Liver (tissue), 9 donors: ENCODE data around the gene WDR59. TPM values are rescaled to one million over a fixed set of nuclear protein-coding genes. Genes with fewer than 3 reads are reported as not detected.

Source experiments
- DNase-seq: peaks from one replicate; pipeline ENCODE4 v3.0.0-alpha.2; 2017; ENCODE audit warnings: low spot score
- H3K27ac ChIP-seq, 2 donors: one replicate each; pipeline ENCODE4 v1.7.0; 2013; ENCODE audit warnings: inconsistent platforms in 2 of 2, low read length in 2 of 2, control low read depth in 1 of 2, low read depth in 1 of 2, mild to moderate bottlenecking in 1 of 2
- H3K27me3 ChIP-seq, 4 donors: one replicate each; pipeline versions ENCODE4 v1.6.1 to v1.7.0; 2013; ENCODE audit warnings: low read length in 3 of 4, inconsistent platforms in 1 of 4, mild to moderate bottlenecking in 1 of 4, moderate library complexity in 1 of 4; ENCODE audit not compliant: control insufficient read depth in 4 of 4, insufficient read depth in 4 of 4
- H3K36me3 ChIP-seq, 4 donors: one replicate each; pipeline versions ENCODE4 v1.6.1 to v1.7.0; 2013; ENCODE audit warnings: low read length in 3 of 4, mild to moderate bottlenecking in 3 of 4, low read depth in 1 of 4, moderate library complexity in 1 of 4; ENCODE audit not compliant: control insufficient read depth in 4 of 4, insufficient read depth in 3 of 4
- H3K4me1 ChIP-seq, 4 donors: one replicate each; pipeline versions ENCODE4 v1.6.1 to v1.7.0; 2013; ENCODE audit warnings: low read length in 3 of 4, mild to moderate bottlenecking in 3 of 4, moderate library complexity in 1 of 4; ENCODE audit not compliant: control insufficient read depth in 4 of 4, insufficient read depth in 4 of 4
- H3K4me3 ChIP-seq, 3 donors: one replicate each; pipeline versions ENCODE4 v1.6.1 to v1.7.0; 2013; ENCODE audit warnings: low read length in 3 of 3, control low read depth in 1 of 3, low read depth in 1 of 3, mild to moderate bottlenecking in 1 of 3
- H3K9ac ChIP-seq, 2 donors: one replicate each; pipeline ENCODE4 v1.7.0; 2013; ENCODE audit warnings: low read length in 2 of 2, mild to moderate bottlenecking in 2 of 2, moderate library complexity in 2 of 2, control low read depth in 1 of 2, low read depth in 1 of 2
- H3K9me3 ChIP-seq, 4 donors: one replicate each; pipeline versions ENCODE4 v1.6.1 to v1.7.0; 2013; ENCODE audit warnings: low read length in 3 of 4; ENCODE audit not compliant: control insufficient read depth in 4 of 4
- CTCF ChIP-seq: fragments of 150-350 bp; IDR thresholded peaks from 2 replicates; pipeline ENCODE4 v1.5.1; 2017; ENCODE audit warnings: improper control_type of control experiment, low read depth, low read length; ENCODE audit not compliant: missing input control
- EGR1 ChIP-seq, 2 donors: IDR thresholded peaks; 2 replicates each; pipeline ENCODE4 v1.6.1; 2016 to 2018; ENCODE audit warnings: antibody characterized with exemption in 2 of 2, low read depth in 2 of 2
- FOXA1 ChIP-seq: IDR thresholded peaks from 2 replicates; pipeline ENCODE4 v1.6.1; 2016; ENCODE audit warnings: antibody characterized with exemption
- GABPA ChIP-seq, 2 donors: IDR thresholded peaks in 1 of 2; conservative IDR thresholded peaks in 1 of 2; 2 replicates each; pipeline ENCODE4 v1.6.1; 2016; ENCODE audit warnings: antibody characterized with exemption in 2 of 2, mild to moderate bottlenecking in 1 of 2, moderate library complexity in 1 of 2
- HNF4A ChIP-seq, 2 donors: conservative IDR thresholded peaks; 2 replicates each; pipeline ENCODE4 v1.6.1; 2016; ENCODE audit warnings: antibody characterized with exemption in 2 of 2, mild to moderate bottlenecking in 2 of 2
- MAX ChIP-seq: IDR thresholded peaks from 2 replicates; pipeline ENCODE4 v1.6.1; 2016; ENCODE audit warnings: antibody characterized with exemption
- NR2F2 ChIP-seq: IDR thresholded peaks from 2 replicates; pipeline ENCODE4 v1.6.1; 2016; ENCODE audit warnings: antibody characterized with exemption
- SP1 ChIP-seq: IDR thresholded peaks from 2 replicates; pipeline ENCODE4 v1.6.1; 2018; ENCODE audit warnings: antibody characterized with exemption, mild to moderate bottlenecking
- YY1 ChIP-seq: IDR thresholded peaks from 2 replicates; pipeline ENCODE4 v1.6.1; 2016; ENCODE audit warnings: antibody characterized with exemption, mild to moderate bottlenecking
- ZBTB33 ChIP-seq: IDR thresholded peaks from 2 replicates; pipeline ENCODE4 v1.6.1; 2016; ENCODE audit warnings: antibody characterized with exemption
- WGBS: extraction: QIAGEN DNeasy Blood & Tissue Kit; methylation state at CpG from one replicate; pipeline ENCODE4 v1.1.7; 2013; 5-methylcytosine and 5-hydroxymethylcytosine counted together
- polyA plus RNA-seq, 2 donors: library from polyadenylated mRNA; stranded (reverse) in 1 of 2; unstranded in 1 of 2; fragments of 200-250 nt in 1 of 2; fragments of >200 nt in 1 of 2; fragmentation: Nextera tagmentation in 1 of 2; extraction: Ambion mirVana in 1 of 2; gene quantifications; one replicate each; pipeline versions ENCODE4 v1.2.1 to v1.2.3, GENCODE V29; 2013 to 2015
- total RNA-seq, 2 donors: library from RNA; depleted of rRNA; stranded (reverse); fragments of >200 nt; gene quantifications; one replicate each; pipeline ENCODE4 v1.2.3, GENCODE V29; 2014
- donor health status: healthy.
- donor health status: healthy.
- donor health status: healthy.
- donor health status: healthy.
- donor health status: healthy.

Gene WDR59
- total and polyA plus RNA-seq, 4 donors, result 14.1 to 30.3 (median 23.7) TPM

GRCh38 chr16:75003931-75004330, 19.0 kb upstream of the WDR59 start:
- H3K9me3 ChIP-seq, result no peaks in the 10 kb centered on the region
- peaks cover 5 to 20% (median 12%) of the 10 kb centered on the region in 4 donors for H3K4me1 ChIP-seq
- H3K36me3 ChIP-seq, result peaks cover 0 to 3% (median 0%) of the 10 kb centered on the region in 4 donors
- DNase-seq, result no peak
- H3K4me3 ChIP-seq, result no peak overlapping the region
- WGBS, result 95% methylated on average over 5 of the region's 5 CpGs
- TF ChIP-seq FOXA1, result no peak
- TF ChIP-seq CTCF, result no peak
- TF ChIP-seq ZBTB33, result no peak
- no peak overlapping the region for H3K27ac ChIP-seq
- H3K9ac ChIP-seq, result no peak overlapping the region
- no peaks in the 10 kb centered on the region for H3K27me3 ChIP-seq

GRCh38 chr16:75002474-75002873, 17.6 kb upstream of the WDR59 start:
- Histone ChIP-seq H3K27ac (no peak overlapping the region), H3K9me3 (no peaks in the 10 kb centered on the region), H3K4me3 (no peak overlapping the region), H3K4me1 (peaks cover 5 to 28% (median 19%) of the 10 kb centered on the region in 4 donors), H3K9ac (no peak overlapping the region), H3K36me3 (peaks cover 0 to 3% (median 0%) of the 10 kb centered on the region in 4 donors), H3K27me3 (no peaks in the 10 kb centered on the region)
- WGBS, result 73% methylated on average over 9 of the region's 9 CpGs
- TF ChIP-seq EGR1 (IDR thresholded peaks at IDR 0.05; ENCODE audit: low read depth in 2 of 2), result no peak
- no peak for TF ChIP-seq GABPA (IDR thresholded peaks at IDR 0.05 in 1 of 2, conservative IDR thresholded peaks at IDR 0.05 in 1 of 2)
- no peak for TF ChIP-seq MAX
- TF ChIP-seq NR2F2, result no peak
- no peak for TF ChIP-seq SP1
- no peak for TF ChIP-seq HNF4A (conservative IDR thresholded peaks at IDR 0.05)
- no peak for TF ChIP-seq YY1
- TF ChIP-seq CTCF, result no peak
- DNase-seq, result no peak

- 50% methylated on average over 15 of the region's 15 CpGs for WGBS
- Histone ChIP-seq H3K4me1 (peaks cover 5 to 34% (median 23%) of the 10 kb centered on the region in 4 donors), H3K9ac (no peak overlapping the region), H3K27ac (no peak overlapping the region), H3K4me3 (peak overlapping the region in 1 of 3 donors; percentile 13), H3K27me3 (no peaks in the 10 kb centered on the region), H3K36me3 (peaks cover 0 to 3% (median 0%) of the 10 kb centered on the region in 4 donors), H3K9me3 (no peaks in the 10 kb centered on the region)
- no peak for TF ChIP-seq EGR1 (IDR thresholded peaks at IDR 0.05; ENCODE audit: low read depth in 2 of 2)
- no peak for DNase-seq
Measured at GRCh38 chr16:75000481-75001081, 15.7 kb upstream of the WDR59 start.
